OCI-LY7 (cell line): Measurements from ENCODE around the gene RTN4RL2. TPM values are rescaled to one million over a fixed set of nuclear protein-coding genes. Genes with fewer than 3 reads are reported as not detected.

Experiments
- BruUV-seq: library from RNA; stranded (reverse); fragments of 400-500 nt; replicated peaks from 2 replicates; lab custom pipeline; 2021; lab: Mats Ljungman, UMichigan
- CTCF ChIA-PET: fragments of 300-600 bp; sonication (Branson Sonifier 250); formaldehyde crosslinking; loops from one replicate; lab custom pipeline; 2022; ENCODE audit warnings: antibody characterized with exemption; ENCODE audit not compliant: unreplicated experiment; lab: Charles Lee
- POLR2A ChIA-PET: fragments of 300-600 bp; sonication (Branson Sonifier 250); formaldehyde crosslinking; loops from one replicate; lab custom pipeline; 2022; ENCODE audit warnings: antibody characterized with exemption; lab: Charles Lee
- DNase-seq: peaks from one replicate; pipeline ENCODE4 v3.0.0-alpha.2; 2015; ENCODE audit warnings: low spot score
- H2AFZ ChIP-seq: fragments of 200-600 bp; sonication (generic), shearing (Covaris generic); 2 replicates; pipeline ENCODE4 v1.6.1; 2014; ENCODE audit warnings: mild to moderate bottlenecking, antibody characterized with exemption, low read length, moderate library complexity
- H3K27ac ChIP-seq: fragments of 200-600 bp; sonication (generic); 2 replicates; pipeline ENCODE4 v1.5.1; 2014; ENCODE audit warnings: mixed run types, low read depth, mild to moderate bottlenecking, moderate library complexity, low read length, inconsistent platforms; ENCODE audit not compliant: poor library complexity, severe bottlenecking
- H3K36me3 ChIP-seq: fragments of 200-600 bp; sonication (generic); 2 replicates; pipeline ENCODE4 v1.6.1; 2014; ENCODE audit warnings: mild to moderate bottlenecking, antibody characterized with exemption, low read length, moderate library complexity, mixed read lengths; ENCODE audit not compliant: insufficient read depth
- H3K4me1 ChIP-seq: fragments of 200-600 bp; sonication (generic); 2 replicates; pipeline ENCODE4 v1.5.1; 2014; ENCODE audit warnings: mild to moderate bottlenecking, low read length; ENCODE audit not compliant: insufficient read depth, poor library complexity, severe bottlenecking
- H3K4me2 ChIP-seq: fragments of 200-600 bp; sonication (generic); 2 replicates; pipeline ENCODE4 v1.6.1; 2014; ENCODE audit warnings: mild to moderate bottlenecking, low read length
- H3K4me3 ChIP-seq: fragments of 200-600 bp; sonication (generic); 2 replicates; pipeline ENCODE4 v1.5.1; 2014; ENCODE audit warnings: mild to moderate bottlenecking, low read depth, low read length; ENCODE audit not compliant: poor library complexity, severe bottlenecking
- H3K79me2 ChIP-seq: fragments of 200-600 bp; sonication (generic); 2 replicates; pipeline ENCODE4 v1.6.1; 2016; ENCODE audit warnings: low read depth, mild to moderate bottlenecking, low read length, moderate library complexity, mixed read lengths; ENCODE audit not compliant: insufficient read depth
- H3K9me2 ChIP-seq: fragments of 200-600 bp; sonication (generic); 2 replicates; pipeline ENCODE4 v1.6.1; 2016; ENCODE audit warnings: mild to moderate bottlenecking, low read length, mixed read lengths; ENCODE audit not compliant: insufficient read depth
- H3K9me3 ChIP-seq: fragments of 200-600 bp; sonication (generic); 2 replicates; pipeline ENCODE4 v1.6.1; 2014; ENCODE audit warnings: mild to moderate bottlenecking, mixed run types, low read length, mixed read lengths
- H4K20me1 ChIP-seq: fragments of 200-600 bp; sonication (generic); 2 replicates; pipeline ENCODE4 v1.6.1; 2014; ENCODE audit warnings: mild to moderate bottlenecking, antibody characterized with exemption, low read length, moderate library complexity, mixed read lengths; ENCODE audit not compliant: insufficient read depth
- EZH2phosphoT487 ChIP-seq: fragments of 200-600 bp; sonication (generic); IDR thresholded peaks from 2 replicates; pipeline ENCODE4 v1.6.1; 2018; ENCODE audit warnings: low read depth, borderline replicate concordance, mild to moderate bottlenecking, mixed run types, antibody characterized with exemption, low read length, moderate library complexity, mixed read lengths
- intact Hi-C: fragments of 100-400 bp; cut with micrococcal nuclease; formaldehyde crosslinking; loops from one replicate; pipeline ENCODE4 v1.10.0; 2022; ENCODE audit not compliant: unreplicated experiment
- total RNA-seq, 2 experiments: library from RNA; depleted of rRNA in 1 of 2; stranded (reverse); fragments of >200 nt in 1 of 2; shearing (Covaris generic) in 1 of 2; gene quantifications; 2 replicates each; pipeline ENCODE4 v1.2.3, GENCODE V29; 2014 to 2022
- TF ChIP-seq, protein P1 (sequence below): fragments of 200-600 bp; sonication (generic); conservative IDR thresholded peaks from 2 replicates; pipeline ENCODE4 v1.5.1; 2014; ENCODE audit warnings: mild to moderate bottlenecking, antibody characterized with exemption, low read length, moderate library complexity, mixed read lengths

RTN4RL2 gene
- total RNA-seq, 2 experiments from 2014 or later: 0.25 to 4.2 TPM

DNA sequence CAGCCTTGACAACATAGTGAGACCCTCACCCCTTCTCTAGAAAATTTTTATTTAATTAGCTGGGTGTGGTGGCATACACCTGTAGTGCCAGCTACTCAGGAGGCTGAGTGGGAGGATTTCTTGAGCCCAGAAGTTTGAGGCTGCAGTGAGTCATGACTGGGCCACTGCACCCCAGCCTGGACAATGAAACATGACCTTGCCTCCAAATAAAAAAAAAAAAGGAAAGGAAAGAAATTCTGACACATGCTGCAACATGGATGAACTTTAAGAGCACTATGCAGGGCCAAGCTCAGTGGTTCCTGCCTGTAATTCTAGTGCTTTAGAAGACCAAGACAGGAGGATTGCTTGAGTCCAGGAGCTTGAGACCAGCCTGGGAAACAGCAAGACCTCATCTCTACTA lies 42.2 kb upstream of the RTN4RL2 start:
- H3K4me2 ChIP-seq: no peak overlapping the region
- H3K9me2 ChIP-seq: no peaks in the 10 kb centered on the region
- no peaks in the 10 kb centered on the region for H3K4me1 ChIP-seq
- H3K9me3 ChIP-seq: no peaks in the 10 kb centered on the region
- ChIA-PET CTCF (no interaction called here), POLR2A (interaction anchor here (1.4 to 1.6 kb wide), 2 partner anchors 8 to 11 kb away, joined by 3 to 7 read pairs; partner anchors contain the start of gene SLC43A3)
- DNase-seq: no peak
- no peak overlapping the region for H2AFZ ChIP-seq
- no peaks in the 10 kb centered on the region for H3K79me2 ChIP-seq
- H4K20me1 ChIP-seq: no peaks in the 10 kb centered on the region
- peaks cover 97% of the 10 kb centered on the region for H3K36me3 ChIP-seq
- no peak overlapping the region for H3K27ac ChIP-seq
- BruUV-seq: no TSS peak
- TF ChIP-seq, protein P1, sequence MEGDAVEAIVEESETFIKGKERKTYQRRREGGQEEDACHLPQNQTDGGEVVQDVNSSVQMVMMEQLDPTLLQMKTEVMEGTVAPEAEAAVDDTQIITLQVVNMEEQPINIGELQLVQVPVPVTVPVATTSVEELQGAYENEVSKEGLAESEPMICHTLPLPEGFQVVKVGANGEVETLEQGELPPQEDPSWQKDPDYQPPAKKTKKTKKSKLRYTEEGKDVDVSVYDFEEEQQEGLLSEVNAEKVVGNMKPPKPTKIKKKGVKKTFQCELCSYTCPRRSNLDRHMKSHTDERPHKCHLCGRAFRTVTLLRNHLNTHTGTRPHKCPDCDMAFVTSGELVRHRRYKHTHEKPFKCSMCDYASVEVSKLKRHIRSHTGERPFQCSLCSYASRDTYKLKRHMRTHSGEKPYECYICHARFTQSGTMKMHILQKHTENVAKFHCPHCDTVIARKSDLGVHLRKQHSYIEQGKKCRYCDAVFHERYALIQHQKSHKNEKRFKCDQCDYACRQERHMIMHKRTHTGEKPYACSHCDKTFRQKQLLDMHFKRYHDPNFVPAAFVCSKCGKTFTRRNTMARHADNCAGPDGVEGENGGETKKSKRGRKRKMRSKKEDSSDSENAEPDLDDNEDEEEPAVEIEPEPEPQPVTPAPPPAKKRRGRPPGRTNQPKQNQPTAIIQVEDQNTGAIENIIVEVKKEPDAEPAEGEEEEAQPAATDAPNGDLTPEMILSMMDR: no peak
- no peak for TF ChIP-seq EZH2phosphoT487
- no peak overlapping the region for H3K4me3 ChIP-seq
- intact Hi-C loops: no loop called here

DNA sequence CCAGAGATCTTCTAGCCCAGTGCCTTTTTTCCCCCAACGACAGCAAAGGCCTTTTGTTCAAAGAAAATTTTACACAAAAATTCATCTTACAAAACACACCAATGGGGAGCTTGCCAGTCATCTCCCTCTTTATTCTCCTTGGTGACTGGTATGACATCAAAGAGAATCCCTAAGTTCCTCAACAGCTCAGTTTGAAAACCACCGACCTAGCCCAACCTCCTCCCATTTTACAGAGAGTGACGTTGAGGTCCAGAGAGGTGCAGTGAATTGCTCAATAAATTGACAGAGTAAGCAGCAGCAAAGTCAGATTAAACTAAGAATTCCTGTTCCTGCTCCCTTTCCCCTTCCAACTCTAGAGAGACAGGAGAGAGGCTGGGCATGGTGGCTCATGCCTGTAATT lies 41.2 kb upstream of the RTN4RL2 start:
- ChIA-PET CTCF (no interaction called here), POLR2A (interaction anchor here (0.6 to 0.7 kb wide), 3 partner anchors 89 to 97 kb away, joined by 3 to 4 read pairs (median 3); no protein-coding TSS in a partner anchor)
- intact Hi-C loops: no loop called here
- no peak overlapping the region for H2AFZ ChIP-seq
- TF ChIP-seq, protein P1: no peak
- no peak for TF ChIP-seq EZH2phosphoT487
- H3K36me3 ChIP-seq: peaks cover 96% of the 10 kb centered on the region
- H3K9me3 ChIP-seq: no peaks in the 10 kb centered on the region
- BruUV-seq: no TSS peak
- H3K27ac ChIP-seq: no peak overlapping the region
- no peak overlapping the region for H3K4me2 ChIP-seq
- no peaks in the 10 kb centered on the region for H3K79me2 ChIP-seq
- H4K20me1 ChIP-seq: no peaks in the 10 kb centered on the region
- no peak for DNase-seq
- H3K9me2 ChIP-seq: no peaks in the 10 kb centered on the region
- H3K4me1 ChIP-seq: peaks cover 2% of the 10 kb centered on the region
- H3K4me3 ChIP-seq: no peak overlapping the region

DNA sequence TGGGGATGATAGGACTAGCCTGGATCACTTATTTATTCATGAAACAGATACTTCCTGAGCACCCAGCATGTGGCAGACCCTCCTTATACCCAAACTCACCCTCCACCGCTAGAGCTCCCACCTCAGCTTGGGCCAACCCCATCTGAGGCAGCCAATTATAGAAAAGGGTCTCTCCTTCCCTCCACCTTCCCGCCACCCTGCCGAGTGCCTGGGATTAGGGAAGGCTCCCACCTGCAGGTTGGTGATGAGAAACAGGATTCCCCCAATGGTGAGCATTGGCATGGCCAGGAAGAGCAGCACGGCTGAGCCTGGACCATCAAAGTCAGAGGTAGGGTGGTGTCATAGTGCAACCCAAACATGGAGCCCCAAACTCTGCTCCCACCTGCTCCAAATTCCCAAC lies 39.3 kb upstream of the RTN4RL2 start:
- no peak for DNase-seq
- ChIA-PET POLR2A (interaction anchor here (0.5 kb wide), 1 partner anchor 10 kb away, joined by 4 read pairs; no protein-coding TSS in a partner anchor), CTCF (no interaction called here)
- intact Hi-C loops: no loop called here
- no peak overlapping the region for H3K27ac ChIP-seq
- no peak overlapping the region for H3K4me2 ChIP-seq
- no peak for TF ChIP-seq EZH2phosphoT487
- TF ChIP-seq, protein P1: no peak
- peaks cover 17% of the 10 kb centered on the region; the same call in 1 of the 2 replicates for H3K79me2 ChIP-seq
- H3K9me2 ChIP-seq: no peaks in the 10 kb centered on the region
- H3K36me3 ChIP-seq: peaks cover 95% of the 10 kb centered on the region
- no peak overlapping the region for H3K4me3 ChIP-seq
- H3K9me3 ChIP-seq: no peaks in the 10 kb centered on the region
- H2AFZ ChIP-seq: no peak overlapping the region
- no TSS peak for BruUV-seq
- peaks cover 16% of the 10 kb centered on the region for H3K4me1 ChIP-seq
- H4K20me1 ChIP-seq: no peaks in the 10 kb centered on the region
